ENCODE results near the gene PUSL1. TPM values are rescaled to one million over a fixed set of nuclear protein-coding genes. Genes with fewer than 3 reads are reported as not detected.

Gene PUSL1
- total and polyA plus RNA-seq, 2 experiments from 2014 or later: 41.5 to 55.8 TPM

DNA sequence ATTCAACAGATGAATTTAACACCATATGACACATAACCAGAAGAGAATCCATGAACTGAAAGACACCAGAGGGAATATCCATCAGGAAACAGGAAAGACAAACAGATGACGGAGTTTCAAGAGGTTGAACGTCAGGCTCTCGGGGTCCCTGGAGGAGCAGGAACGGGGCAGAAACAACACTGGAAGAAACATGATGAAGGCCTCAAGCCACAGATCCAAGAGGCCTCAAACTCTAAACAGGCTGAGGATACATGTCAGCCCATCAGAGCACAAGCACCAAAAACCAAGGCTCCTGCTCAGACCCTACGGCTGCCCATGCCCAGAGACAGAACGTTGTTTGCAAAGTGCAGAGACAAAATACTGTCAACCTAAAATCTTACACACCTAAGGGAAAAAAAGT, 9.0 kb downstream of the PUSL1 start (continued):
- TF ChIP-seq, protein P1, sequence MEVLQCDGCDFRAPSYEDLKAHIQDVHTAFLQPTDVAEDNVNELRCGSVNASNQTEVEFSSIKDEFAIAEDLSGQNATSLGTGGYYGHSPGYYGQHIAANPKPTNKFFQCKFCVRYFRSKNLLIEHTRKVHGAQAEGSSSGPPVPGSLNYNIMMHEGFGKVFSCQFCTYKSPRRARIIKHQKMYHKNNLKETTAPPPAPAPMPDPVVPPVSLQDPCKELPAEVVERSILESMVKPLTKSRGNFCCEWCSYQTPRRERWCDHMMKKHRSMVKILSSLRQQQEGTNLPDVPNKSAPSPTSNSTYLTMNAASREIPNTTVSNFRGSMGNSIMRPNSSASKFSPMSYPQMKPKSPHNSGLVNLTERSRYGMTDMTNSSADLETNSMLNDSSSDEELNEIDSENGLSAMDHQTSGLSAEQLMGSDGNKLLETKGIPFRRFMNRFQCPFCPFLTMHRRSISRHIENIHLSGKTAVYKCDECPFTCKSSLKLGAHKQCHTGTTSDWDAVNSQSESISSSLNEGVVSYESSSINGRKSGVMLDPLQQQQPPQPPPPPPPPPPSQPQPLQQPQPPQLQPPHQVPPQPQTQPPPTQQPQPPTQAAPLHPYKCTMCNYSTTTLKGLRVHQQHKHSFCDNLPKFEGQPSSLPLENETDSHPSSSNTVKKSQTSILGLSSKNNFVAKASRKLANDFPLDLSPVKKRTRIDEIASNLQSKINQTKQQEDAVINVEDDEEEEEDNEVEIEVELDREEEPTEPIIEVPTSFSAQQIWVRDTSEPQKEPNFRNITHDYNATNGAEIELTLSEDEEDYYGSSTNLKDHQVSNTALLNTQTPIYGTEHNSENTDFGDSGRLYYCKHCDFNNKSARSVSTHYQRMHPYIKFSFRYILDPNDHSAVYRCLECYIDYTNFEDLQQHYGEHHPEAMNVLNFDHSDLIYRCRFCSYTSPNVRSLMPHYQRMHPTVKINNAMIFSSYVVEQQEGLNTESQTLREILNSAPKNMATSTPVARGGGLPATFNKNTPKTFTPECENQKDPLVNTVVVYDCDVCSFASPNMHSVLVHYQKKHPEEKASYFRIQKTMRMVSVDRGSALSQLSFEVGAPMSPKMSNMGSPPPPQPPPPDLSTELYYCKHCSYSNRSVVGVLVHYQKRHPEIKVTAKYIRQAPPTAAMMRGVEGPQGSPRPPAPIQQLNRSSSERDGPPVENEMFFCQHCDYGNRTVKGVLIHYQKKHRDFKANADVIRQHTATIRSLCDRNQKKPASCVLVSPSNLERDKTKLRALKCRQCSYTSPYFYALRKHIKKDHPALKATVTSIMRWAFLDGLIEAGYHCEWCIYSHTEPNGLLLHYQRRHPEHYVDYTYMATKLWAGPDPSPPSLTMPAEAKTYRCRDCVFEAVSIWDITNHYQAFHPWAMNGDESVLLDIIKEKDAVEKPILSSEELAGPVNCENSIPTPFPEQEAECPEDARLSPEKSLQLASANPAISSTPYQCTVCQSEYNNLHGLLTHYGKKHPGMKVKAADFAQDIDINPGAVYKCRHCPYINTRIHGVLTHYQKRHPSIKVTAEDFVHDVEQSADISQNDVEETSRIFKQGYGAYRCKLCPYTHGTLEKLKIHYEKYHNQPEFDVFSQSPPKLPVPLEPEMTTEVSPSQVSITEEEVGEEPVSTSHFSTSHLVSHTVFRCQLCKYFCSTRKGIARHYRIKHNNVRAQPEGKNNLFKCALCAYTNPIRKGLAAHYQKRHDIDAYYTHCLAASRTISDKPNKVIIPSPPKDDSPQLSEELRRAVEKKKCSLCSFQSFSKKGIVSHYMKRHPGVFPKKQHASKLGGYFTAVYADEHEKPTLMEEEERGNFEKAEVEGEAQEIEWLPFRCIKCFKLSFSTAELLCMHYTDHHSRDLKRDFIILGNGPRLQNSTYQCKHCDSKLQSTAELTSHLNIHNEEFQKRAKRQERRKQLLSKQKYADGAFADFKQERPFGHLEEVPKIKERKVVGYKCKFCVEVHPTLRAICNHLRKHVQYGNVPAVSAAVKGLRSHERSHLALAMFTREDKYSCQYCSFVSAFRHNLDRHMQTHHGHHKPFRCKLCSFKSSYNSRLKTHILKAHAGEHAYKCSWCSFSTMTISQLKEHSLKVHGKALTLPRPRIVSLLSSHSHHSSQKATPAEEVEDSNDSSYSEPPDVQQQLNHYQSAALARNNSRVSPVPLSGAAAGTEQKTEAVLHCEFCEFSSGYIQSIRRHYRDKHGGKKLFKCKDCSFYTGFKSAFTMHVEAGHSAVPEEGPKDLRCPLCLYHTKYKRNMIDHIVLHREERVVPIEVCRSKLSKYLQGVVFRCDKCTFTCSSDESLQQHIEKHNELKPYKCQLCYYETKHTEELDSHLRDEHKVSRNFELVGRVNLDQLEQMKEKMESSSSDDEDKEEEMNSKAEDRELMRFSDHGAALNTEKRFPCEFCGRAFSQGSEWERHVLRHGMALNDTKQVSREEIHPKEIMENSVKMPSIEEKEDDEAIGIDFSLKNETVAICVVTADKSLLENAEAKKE (CRISPR knock-in tag; IDR thresholded peaks at IDR 0.05): no peak
- TF ChIP-seq NANOG (IDR thresholded peaks at IDR 0.05; ENCODE audit: borderline replicate concordance) (no peak), JUNB (IDR thresholded peaks at IDR 0.05; ENCODE audit: unreplicated experiment) (no peak), STAT1 (IDR thresholded peaks at IDR 0.05; ENCODE audit: unreplicated experiment) (no peak), POLR2AphosphoS5 (IDR thresholded peaks at IDR 0.05; ENCODE audit: low read depth) (no peak), ZNF331 (CRISPR knock-in tag; IDR thresholded peaks at IDR 0.05; ENCODE audit: low read depth) (no peak), CREB1 (CRISPR knock-in tag; IDR thresholded peaks at IDR 0.05; ENCODE audit: low read depth) (no peak), EZH2phosphoT487 (IDR thresholded peaks at IDR 0.05; ENCODE audit: unreplicated experiment) (no peak)
- TF ChIP-seq, protein P2, sequence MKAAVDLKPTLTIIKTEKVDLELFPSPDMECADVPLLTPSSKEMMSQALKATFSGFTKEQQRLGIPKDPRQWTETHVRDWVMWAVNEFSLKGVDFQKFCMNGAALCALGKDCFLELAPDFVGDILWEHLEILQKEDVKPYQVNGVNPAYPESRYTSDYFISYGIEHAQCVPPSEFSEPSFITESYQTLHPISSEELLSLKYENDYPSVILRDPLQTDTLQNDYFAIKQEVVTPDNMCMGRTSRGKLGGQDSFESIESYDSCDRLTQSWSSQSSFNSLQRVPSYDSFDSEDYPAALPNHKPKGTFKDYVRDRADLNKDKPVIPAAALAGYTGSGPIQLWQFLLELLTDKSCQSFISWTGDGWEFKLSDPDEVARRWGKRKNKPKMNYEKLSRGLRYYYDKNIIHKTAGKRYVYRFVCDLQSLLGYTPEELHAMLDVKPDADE (IDR thresholded peaks at IDR 0.05): no peak
- TF ChIP-seq, protein P3, sequence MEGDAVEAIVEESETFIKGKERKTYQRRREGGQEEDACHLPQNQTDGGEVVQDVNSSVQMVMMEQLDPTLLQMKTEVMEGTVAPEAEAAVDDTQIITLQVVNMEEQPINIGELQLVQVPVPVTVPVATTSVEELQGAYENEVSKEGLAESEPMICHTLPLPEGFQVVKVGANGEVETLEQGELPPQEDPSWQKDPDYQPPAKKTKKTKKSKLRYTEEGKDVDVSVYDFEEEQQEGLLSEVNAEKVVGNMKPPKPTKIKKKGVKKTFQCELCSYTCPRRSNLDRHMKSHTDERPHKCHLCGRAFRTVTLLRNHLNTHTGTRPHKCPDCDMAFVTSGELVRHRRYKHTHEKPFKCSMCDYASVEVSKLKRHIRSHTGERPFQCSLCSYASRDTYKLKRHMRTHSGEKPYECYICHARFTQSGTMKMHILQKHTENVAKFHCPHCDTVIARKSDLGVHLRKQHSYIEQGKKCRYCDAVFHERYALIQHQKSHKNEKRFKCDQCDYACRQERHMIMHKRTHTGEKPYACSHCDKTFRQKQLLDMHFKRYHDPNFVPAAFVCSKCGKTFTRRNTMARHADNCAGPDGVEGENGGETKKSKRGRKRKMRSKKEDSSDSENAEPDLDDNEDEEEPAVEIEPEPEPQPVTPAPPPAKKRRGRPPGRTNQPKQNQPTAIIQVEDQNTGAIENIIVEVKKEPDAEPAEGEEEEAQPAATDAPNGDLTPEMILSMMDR (conservative IDR thresholded peaks at IDR 0.05; ENCODE audit: low read depth in 2 of 2): no peak

Data from GM23338 (cell line).